GM12878 (cell line): Measurements from ENCODE around the gene ATG14.

ENCODE experiments used
- SPI1 ChIP-seq: IDR thresholded peaks from 2 replicates; pipeline ENCODE4 v1.6.1; 2011; ENCODE audit warnings: low read depth, mild to moderate bottlenecking, low read length, moderate library complexity, borderline replicate concordance; ENCODE audit not compliant: insufficient read depth
- SUPT20H ChIP-seq: IDR thresholded peaks from 2 replicates; pipeline ENCODE4 v1.6.1; 2011; ENCODE audit warnings: low read depth, mild to moderate bottlenecking, low read length, moderate library complexity, borderline replicate concordance; ENCODE audit not compliant: control insufficient read depth
- TF ChIP-seq, protein P1 (sequence below), 3 experiments: IDR thresholded peaks in 2 of 3; conservative IDR thresholded peaks in 1 of 3; 2 replicates each; pipeline ENCODE4 v1.5.1; 2011; ENCODE audit warnings: low read depth in 3 of 3, low read length in 3 of 3, mild to moderate bottlenecking in 3 of 3, control low read depth in 2 of 3, moderate library complexity in 2 of 3, inconsistent platforms in 1 of 3, mixed read lengths in 1 of 3; ENCODE audit not compliant: control insufficient read depth in 2 of 3, insufficient read depth in 1 of 3; ENCODE audit errors: extremely low read depth in 1 of 3

DNA sequence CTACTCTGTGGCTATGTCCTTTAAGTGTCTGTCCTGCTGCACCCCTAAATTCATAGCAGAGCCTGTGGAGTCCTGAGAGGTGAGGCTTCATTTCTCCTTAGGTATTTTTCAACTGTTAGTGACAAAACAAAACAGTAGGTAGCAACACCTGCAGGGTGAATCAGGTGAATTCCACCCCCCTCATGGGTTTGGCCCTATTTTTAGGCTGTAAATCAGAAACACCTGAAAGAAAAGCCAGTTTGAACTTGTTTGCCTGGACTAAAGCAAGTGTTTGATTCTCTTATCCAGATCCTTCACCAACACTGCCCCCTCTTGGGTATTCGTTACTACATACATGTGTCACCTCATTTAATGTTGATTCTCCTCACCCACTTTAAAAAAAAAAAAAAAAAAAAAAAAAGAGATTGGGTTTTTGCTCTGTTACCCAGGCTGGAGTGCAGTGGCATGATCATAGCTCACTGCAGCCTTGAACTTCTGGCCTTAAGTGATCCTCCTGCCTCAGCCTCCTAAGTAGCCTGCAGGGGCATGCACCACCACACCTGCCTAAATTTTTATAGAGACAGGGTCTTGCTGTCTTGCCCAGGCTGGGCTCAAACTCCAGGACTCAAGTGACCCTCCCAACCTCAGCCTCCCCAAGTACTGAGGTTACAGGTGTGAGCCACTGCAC lies 18.5 kb upstream of the ATG14 start:
- TF ChIP-seq SUPT20H (no peak), SPI1 (no peak)
- TF ChIP-seq, protein P1, sequence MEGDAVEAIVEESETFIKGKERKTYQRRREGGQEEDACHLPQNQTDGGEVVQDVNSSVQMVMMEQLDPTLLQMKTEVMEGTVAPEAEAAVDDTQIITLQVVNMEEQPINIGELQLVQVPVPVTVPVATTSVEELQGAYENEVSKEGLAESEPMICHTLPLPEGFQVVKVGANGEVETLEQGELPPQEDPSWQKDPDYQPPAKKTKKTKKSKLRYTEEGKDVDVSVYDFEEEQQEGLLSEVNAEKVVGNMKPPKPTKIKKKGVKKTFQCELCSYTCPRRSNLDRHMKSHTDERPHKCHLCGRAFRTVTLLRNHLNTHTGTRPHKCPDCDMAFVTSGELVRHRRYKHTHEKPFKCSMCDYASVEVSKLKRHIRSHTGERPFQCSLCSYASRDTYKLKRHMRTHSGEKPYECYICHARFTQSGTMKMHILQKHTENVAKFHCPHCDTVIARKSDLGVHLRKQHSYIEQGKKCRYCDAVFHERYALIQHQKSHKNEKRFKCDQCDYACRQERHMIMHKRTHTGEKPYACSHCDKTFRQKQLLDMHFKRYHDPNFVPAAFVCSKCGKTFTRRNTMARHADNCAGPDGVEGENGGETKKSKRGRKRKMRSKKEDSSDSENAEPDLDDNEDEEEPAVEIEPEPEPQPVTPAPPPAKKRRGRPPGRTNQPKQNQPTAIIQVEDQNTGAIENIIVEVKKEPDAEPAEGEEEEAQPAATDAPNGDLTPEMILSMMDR (IDR thresholded peaks at IDR 0.05 in 2 of 3, conservative IDR thresholded peaks at IDR 0.05 in 1 of 3; ENCODE audit: control insufficient read depth in 2 of 3, extremely low read depth in 1 of 3, insufficient read depth in 1 of 3, low read depth in 3 of 3, low read length in 3 of 3): peak; percentile 34 to 55 (median 48); a peak in 5 of 6 replicates
